HCT116 (cell line): ENCODE measurements around the gene UBE2R2.

Experiments
- CEBPB ChIP-seq: IDR thresholded peaks from 2 replicates; pipeline ENCODE4 v1.6.1; 2012; ENCODE audit warnings: low read depth
- ELF1 ChIP-seq: IDR thresholded peaks from 2 replicates; pipeline ENCODE4 v1.6.1; 2012; ENCODE audit warnings: low read depth, borderline replicate concordance
- JUND ChIP-seq: IDR thresholded peaks from 2 replicates; pipeline ENCODE4 v1.6.1; 2012
- POLR2A ChIP-seq: IDR thresholded peaks from 2 replicates; pipeline ENCODE4 v1.7.0; 2011; ENCODE audit warnings: borderline replicate concordance; ENCODE audit not compliant: insufficient read depth, insufficient read length; ENCODE audit errors: extremely low read depth
- TF ChIP-seq, protein P1 (sequence below): IDR thresholded peaks from 2 replicates; pipeline ENCODE4 v1.6.1; 2012
- TF ChIP-seq, protein P2 (sequence below), 3 experiments: fragments of 200-600 bp in 1 of 3; sonication (generic) in 1 of 3; IDR thresholded peaks in 2 of 3; conservative IDR thresholded peaks in 1 of 3; 2 replicates each; pipeline ENCODE4 v1.5.1; 2012 to 2017; ENCODE audit warnings: low read depth in 2 of 3, low read length in 2 of 3, antibody characterized with exemption in 1 of 3, borderline replicate concordance in 1 of 3, control low read depth in 1 of 3, mild to moderate bottlenecking in 1 of 3, mixed read lengths in 1 of 3, mixed run types in 1 of 3, moderate library complexity in 1 of 3; ENCODE audit not compliant: insufficient read depth in 1 of 3
- TF ChIP-seq, protein P3 (sequence below): IDR thresholded peaks from 2 replicates; pipeline ENCODE4 v1.6.1; 2012; ENCODE audit warnings: low read depth

DNA sequence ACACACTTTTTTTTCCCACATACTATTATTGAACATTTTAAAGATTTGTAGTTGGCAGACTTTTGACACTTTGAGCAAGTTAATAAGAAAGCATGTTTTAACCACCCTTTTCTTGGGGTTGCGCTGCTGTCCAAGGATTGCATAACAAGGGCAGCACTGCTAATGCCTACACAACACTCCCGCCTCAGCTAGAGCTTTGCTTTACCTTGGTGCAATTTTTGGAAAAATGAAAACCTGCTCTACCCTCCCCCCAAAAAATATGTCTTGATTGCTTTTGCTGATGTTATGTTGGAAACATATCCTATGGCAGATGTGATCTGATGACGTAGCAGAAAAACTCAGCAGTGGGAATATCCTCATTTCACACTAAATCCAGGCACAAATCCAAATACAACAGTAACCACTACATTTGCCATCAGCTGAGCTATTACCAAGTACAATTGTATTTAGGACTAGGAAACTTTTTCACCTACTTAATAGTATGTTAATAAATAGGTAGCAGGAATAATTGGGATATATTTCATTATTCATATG, 51.5 kb downstream of the UBE2R2 start:
- TF ChIP-seq POLR2A, result no peak
- TF ChIP-seq, protein P1, sequence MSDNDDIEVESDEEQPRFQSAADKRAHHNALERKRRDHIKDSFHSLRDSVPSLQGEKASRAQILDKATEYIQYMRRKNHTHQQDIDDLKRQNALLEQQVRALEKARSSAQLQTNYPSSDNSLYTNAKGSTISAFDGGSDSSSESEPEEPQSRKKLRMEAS, result no peak
- TF ChIP-seq, protein P2, sequence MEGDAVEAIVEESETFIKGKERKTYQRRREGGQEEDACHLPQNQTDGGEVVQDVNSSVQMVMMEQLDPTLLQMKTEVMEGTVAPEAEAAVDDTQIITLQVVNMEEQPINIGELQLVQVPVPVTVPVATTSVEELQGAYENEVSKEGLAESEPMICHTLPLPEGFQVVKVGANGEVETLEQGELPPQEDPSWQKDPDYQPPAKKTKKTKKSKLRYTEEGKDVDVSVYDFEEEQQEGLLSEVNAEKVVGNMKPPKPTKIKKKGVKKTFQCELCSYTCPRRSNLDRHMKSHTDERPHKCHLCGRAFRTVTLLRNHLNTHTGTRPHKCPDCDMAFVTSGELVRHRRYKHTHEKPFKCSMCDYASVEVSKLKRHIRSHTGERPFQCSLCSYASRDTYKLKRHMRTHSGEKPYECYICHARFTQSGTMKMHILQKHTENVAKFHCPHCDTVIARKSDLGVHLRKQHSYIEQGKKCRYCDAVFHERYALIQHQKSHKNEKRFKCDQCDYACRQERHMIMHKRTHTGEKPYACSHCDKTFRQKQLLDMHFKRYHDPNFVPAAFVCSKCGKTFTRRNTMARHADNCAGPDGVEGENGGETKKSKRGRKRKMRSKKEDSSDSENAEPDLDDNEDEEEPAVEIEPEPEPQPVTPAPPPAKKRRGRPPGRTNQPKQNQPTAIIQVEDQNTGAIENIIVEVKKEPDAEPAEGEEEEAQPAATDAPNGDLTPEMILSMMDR (IDR thresholded peaks at IDR 0.05 in 2 of 3, conservative IDR thresholded peaks at IDR 0.05 in 1 of 3; ENCODE audit: borderline replicate concordance in 1 of 3, insufficient read depth in 1 of 3, low read depth in 2 of 3, low read length in 2 of 3), result no peak
- no peak for TF ChIP-seq JUND
- no peak for TF ChIP-seq ELF1
- TF ChIP-seq CEBPB, result no peak
- TF ChIP-seq, protein P3, sequence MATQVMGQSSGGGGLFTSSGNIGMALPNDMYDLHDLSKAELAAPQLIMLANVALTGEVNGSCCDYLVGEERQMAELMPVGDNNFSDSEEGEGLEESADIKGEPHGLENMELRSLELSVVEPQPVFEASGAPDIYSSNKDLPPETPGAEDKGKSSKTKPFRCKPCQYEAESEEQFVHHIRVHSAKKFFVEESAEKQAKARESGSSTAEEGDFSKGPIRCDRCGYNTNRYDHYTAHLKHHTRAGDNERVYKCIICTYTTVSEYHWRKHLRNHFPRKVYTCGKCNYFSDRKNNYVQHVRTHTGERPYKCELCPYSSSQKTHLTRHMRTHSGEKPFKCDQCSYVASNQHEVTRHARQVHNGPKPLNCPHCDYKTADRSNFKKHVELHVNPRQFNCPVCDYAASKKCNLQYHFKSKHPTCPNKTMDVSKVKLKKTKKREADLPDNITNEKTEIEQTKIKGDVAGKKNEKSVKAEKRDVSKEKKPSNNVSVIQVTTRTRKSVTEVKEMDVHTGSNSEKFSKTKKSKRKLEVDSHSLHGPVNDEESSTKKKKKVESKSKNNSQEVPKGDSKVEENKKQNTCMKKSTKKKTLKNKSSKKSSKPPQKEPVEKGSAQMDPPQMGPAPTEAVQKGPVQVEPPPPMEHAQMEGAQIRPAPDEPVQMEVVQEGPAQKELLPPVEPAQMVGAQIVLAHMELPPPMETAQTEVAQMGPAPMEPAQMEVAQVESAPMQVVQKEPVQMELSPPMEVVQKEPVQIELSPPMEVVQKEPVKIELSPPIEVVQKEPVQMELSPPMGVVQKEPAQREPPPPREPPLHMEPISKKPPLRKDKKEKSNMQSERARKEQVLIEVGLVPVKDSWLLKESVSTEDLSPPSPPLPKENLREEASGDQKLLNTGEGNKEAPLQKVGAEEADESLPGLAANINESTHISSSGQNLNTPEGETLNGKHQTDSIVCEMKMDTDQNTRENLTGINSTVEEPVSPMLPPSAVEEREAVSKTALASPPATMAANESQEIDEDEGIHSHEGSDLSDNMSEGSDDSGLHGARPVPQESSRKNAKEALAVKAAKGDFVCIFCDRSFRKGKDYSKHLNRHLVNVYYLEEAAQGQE, result no peak
